ENCODE data around the gene SEC14L3. TPM values are rescaled to one million over a fixed set of nuclear protein-coding genes. Genes with fewer than 3 reads are reported as not detected.

SEC14L3 gene
- total RNA-seq, 4 donors from 2014 or later: not detected

GRCh38 chr22:30513462-30513861 is 41.6 kb upstream of the SEC14L3 start:
- Histone ChIP-seq H3K27me3 (no peaks in the 10 kb centered on the region), H3K36me3 (no peaks in the 10 kb centered on the region), H3K27ac (no peak overlapping the region), H3K4me1 (no peaks in the 10 kb centered on the region), H3K4me3 (no peak overlapping the region), H3K9me3 (no peaks in the 10 kb centered on the region)
- no peak for DNase-seq (ENCODE audit: low spot score in 2 of 2)
- WGBS, 2 donors: 91 to 92% methylated on average over 6 of the region's 6 CpGs
- TF ChIP-seq POLR2A (IDR thresholded peaks at IDR 0.05) (no peak), CTCF (IDR thresholded peaks at IDR 0.05) (no peak), EP300 (IDR thresholded peaks at IDR 0.05) (no peak)

- DNase-seq (ENCODE audit: low spot score in 2 of 2): no peak
- Histone ChIP-seq H3K27me3 (peaks cover 0 to 6% of the 10 kb centered on the region in 2 donors), H3K27ac (no peak overlapping the region), H3K4me3 (no peak overlapping the region), H3K36me3 (no peaks in the 10 kb centered on the region), H3K9me3 (no peaks in the 10 kb centered on the region), H3K4me1 (no peaks in the 10 kb centered on the region)
- WGBS, 2 donors: 89% methylated on average over 7 of the region's 7 CpGs
- no peak for TF ChIP-seq POLR2A (IDR thresholded peaks at IDR 0.05)
- no peak for TF ChIP-seq EP300 (IDR thresholded peaks at IDR 0.05)
- TF ChIP-seq CTCF (IDR thresholded peaks at IDR 0.05): no peak
Measured at GRCh38 chr22:30511911-30512310, 40.1 kb upstream of the SEC14L3 start.

- H3K4me1 ChIP-seq: no peaks in the 10 kb centered on the region
- H3K4me3 ChIP-seq: no peak overlapping the region
- TF ChIP-seq EP300 (IDR thresholded peaks at IDR 0.05) (no peak), POLR2A (IDR thresholded peaks at IDR 0.05) (no peak), CTCF (IDR thresholded peaks at IDR 0.05) (no peak)
- H3K27me3 ChIP-seq: peaks cover 0 to 6% of the 10 kb centered on the region in 2 donors
- no peak overlapping the region for H3K27ac ChIP-seq
- WGBS, 2 donors: 80 to 87% methylated on average over 9 of the region's 9 CpGs
- H3K9me3 ChIP-seq: no peaks in the 10 kb centered on the region
- no peak for DNase-seq (ENCODE audit: low spot score in 2 of 2)
- H3K36me3 ChIP-seq: no peaks in the 10 kb centered on the region
Measured at GRCh38 chr22:30511109-30511508, 39.3 kb upstream of the SEC14L3 start.

GRCh38 chr22:30508216-30508615 is 36.4 kb upstream of the SEC14L3 start:
- Histone ChIP-seq H3K4me1 (peaks cover 0 to 6% (median 0%) of the 10 kb centered on the region in 4 donors), H3K4me3 (no peak overlapping the region), H3K36me3 (no peaks in the 10 kb centered on the region), H3K27ac (no peak overlapping the region), H3K27me3 (peaks cover 0 to 32% of the 10 kb centered on the region in 2 donors), H3K9me3 (no peaks in the 10 kb centered on the region)
- WGBS, 2 donors: 73 to 88% methylated on average over 5 of the region's 5 CpGs
- TF ChIP-seq CTCF (IDR thresholded peaks at IDR 0.05) (no peak), EP300 (IDR thresholded peaks at IDR 0.05) (no peak), POLR2A (IDR thresholded peaks at IDR 0.05) (no peak)
- no peak for DNase-seq (ENCODE audit: low spot score in 2 of 2)

- Histone ChIP-seq H3K27ac (no peak overlapping the region), H3K27me3 (peaks cover 0 to 37% of the 10 kb centered on the region in 2 donors), H3K4me3 (no peak overlapping the region), H3K4me1 (peaks cover 0 to 6% (median 0%) of the 10 kb centered on the region in 4 donors), H3K36me3 (no peaks in the 10 kb centered on the region), H3K9me3 (no peaks in the 10 kb centered on the region)
- no peak for DNase-seq (ENCODE audit: low spot score in 2 of 2)
- 86 to 89% methylated on average over 4 of the region's 4 CpGs for WGBS, 2 donors
- TF ChIP-seq POLR2A (IDR thresholded peaks at IDR 0.05) (no peak), EP300 (IDR thresholded peaks at IDR 0.05) (no peak), CTCF (IDR thresholded peaks at IDR 0.05) (no peak)
Measured at GRCh38 chr22:30507670-30508069, 35.9 kb upstream of the SEC14L3 start.
